ENCODE measurements around the gene SYS1.

SYS1 gene

DNA sequence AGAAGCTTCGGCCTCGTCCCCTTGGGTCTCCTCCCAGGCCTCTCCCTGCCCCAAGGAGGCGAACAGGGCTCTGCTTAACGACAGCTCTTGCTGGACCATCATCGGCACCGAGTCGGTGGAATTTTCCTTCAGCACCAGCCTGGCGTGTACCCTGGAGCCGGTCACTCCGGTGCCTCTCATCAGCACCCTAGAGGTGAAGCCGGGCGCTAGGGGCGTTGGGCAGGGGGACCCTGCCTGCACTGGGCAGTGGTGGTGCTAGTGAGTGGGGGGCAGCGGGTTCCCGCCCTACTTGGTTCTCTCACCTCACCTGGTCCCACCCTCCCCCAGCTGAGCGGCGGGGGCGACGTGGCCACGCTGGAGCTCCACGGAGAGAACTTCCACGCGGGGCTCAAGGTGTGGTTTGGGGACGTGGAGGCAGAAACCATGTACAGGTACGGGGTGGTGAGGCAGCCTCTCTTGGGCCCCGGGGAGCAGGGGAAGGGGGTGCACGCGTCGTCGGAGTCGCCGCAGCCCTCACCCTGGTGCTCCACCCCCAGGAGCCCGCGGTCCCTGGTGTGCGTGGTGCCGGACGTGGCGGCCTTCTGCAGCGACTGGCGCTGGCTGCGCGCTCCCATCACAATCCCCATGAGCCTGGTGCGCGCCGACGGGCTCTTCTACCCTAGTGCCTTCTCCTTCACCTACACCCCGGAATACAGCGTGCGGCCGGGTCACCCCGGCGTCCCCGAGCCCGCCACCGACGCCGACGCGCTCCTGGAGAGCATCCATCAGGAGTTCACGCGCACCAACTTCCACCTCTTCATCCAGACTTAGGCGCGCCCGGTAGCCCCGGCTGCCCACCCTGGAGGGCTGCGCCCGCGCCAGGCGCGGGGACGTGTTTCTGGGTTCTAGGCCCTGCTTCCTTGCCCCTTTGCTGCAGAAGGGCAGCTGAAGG lies 46.5 kb upstream of the SYS1 start:
- H3F3A ChIP-seq (ENCODE audit: insufficient read depth, low read length): no peaks in the 10 kb centered on the region
- H3K9me2 ChIP-seq (ENCODE audit: low read depth, low read length): no peaks in the 10 kb centered on the region
- no peak overlapping the region for H3K9ac ChIP-seq (ENCODE audit: low read length)
- no peak overlapping the region for H3K4me2 ChIP-seq (ENCODE audit: low read length)
- no peaks in the 10 kb centered on the region for H4K20me1 ChIP-seq (ENCODE audit: insufficient read depth, low read length)
- TF ChIP-seq, protein P1, sequence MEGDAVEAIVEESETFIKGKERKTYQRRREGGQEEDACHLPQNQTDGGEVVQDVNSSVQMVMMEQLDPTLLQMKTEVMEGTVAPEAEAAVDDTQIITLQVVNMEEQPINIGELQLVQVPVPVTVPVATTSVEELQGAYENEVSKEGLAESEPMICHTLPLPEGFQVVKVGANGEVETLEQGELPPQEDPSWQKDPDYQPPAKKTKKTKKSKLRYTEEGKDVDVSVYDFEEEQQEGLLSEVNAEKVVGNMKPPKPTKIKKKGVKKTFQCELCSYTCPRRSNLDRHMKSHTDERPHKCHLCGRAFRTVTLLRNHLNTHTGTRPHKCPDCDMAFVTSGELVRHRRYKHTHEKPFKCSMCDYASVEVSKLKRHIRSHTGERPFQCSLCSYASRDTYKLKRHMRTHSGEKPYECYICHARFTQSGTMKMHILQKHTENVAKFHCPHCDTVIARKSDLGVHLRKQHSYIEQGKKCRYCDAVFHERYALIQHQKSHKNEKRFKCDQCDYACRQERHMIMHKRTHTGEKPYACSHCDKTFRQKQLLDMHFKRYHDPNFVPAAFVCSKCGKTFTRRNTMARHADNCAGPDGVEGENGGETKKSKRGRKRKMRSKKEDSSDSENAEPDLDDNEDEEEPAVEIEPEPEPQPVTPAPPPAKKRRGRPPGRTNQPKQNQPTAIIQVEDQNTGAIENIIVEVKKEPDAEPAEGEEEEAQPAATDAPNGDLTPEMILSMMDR (IDR thresholded peaks at IDR 0.05; ENCODE audit: low read length): no peak
- TF ChIP-seq EZH2 (IDR thresholded peaks at IDR 0.05; ENCODE audit: borderline replicate concordance, low read length): no peak
- no peaks in the 10 kb centered on the region for H3K36me3 ChIP-seq (ENCODE audit: insufficient read depth, low read length)
- no peaks in the 10 kb centered on the region for H3K79me2 ChIP-seq (ENCODE audit: insufficient read depth, low read length)
- peaks cover 5% of the 10 kb centered on the region for H3K4me1 ChIP-seq (ENCODE audit: insufficient read depth, low read length, severe bottlenecking)
- H2AFZ ChIP-seq (ENCODE audit: low read length): no peak overlapping the region
- no peak overlapping the region for H3K27ac ChIP-seq (ENCODE audit: low read depth, low read length, poor library complexity, severe bottlenecking)
- no peaks in the 10 kb centered on the region for H3K27me3 ChIP-seq (ENCODE audit: insufficient read depth, low read length)
- H3K4me3 ChIP-seq (ENCODE audit: low read depth, low read length, poor library complexity, severe bottlenecking): no peak overlapping the region
- H3K9me3 ChIP-seq (ENCODE audit: low read length): no peaks in the 10 kb centered on the region

DNA sequence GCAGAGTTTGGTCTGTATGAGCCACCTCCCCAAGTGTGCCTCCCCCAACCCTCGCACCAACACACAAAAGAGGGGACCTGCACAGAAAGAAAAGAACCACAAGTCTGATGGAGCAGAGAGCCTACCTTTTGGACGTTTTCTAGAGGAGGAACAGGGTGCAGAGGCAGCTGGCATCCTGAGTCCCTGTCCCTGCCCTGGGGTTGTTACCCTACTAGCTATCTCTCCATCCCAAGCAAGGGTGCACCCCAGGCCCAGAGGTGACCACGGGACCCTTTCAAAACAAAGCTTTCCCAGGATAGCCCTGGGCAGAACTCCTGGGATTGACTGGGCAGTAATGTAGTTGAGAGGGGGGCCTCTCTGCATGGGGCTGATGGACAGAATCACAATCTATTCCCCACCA lies 45.1 kb upstream of the SYS1 start:
- H3K27me3 ChIP-seq (ENCODE audit: insufficient read depth, low read length): no peaks in the 10 kb centered on the region
- H3K27ac ChIP-seq (ENCODE audit: low read depth, low read length, poor library complexity, severe bottlenecking): no peak overlapping the region
- H3F3A ChIP-seq (ENCODE audit: insufficient read depth, low read length): no peaks in the 10 kb centered on the region
- H3K9me3 ChIP-seq (ENCODE audit: low read length): no peaks in the 10 kb centered on the region
- no peak overlapping the region for H2AFZ ChIP-seq (ENCODE audit: low read length)
- H3K36me3 ChIP-seq (ENCODE audit: insufficient read depth, low read length): no peaks in the 10 kb centered on the region
- H3K4me1 ChIP-seq (ENCODE audit: insufficient read depth, low read length, severe bottlenecking): peaks cover 5% of the 10 kb centered on the region
- no peaks in the 10 kb centered on the region for H4K20me1 ChIP-seq (ENCODE audit: insufficient read depth, low read length)
- H3K9me2 ChIP-seq (ENCODE audit: low read depth, low read length): no peaks in the 10 kb centered on the region
- no peak overlapping the region for H3K4me2 ChIP-seq (ENCODE audit: low read length)
- no peak overlapping the region for H3K4me3 ChIP-seq (ENCODE audit: low read depth, low read length, poor library complexity, severe bottlenecking)
- H3K9ac ChIP-seq (ENCODE audit: low read length): no peak overlapping the region
- TF ChIP-seq EZH2 (IDR thresholded peaks at IDR 0.05; ENCODE audit: borderline replicate concordance, low read length): no peak
- TF ChIP-seq, protein P1 (IDR thresholded peaks at IDR 0.05; ENCODE audit: low read length): no peak
- no peaks in the 10 kb centered on the region for H3K79me2 ChIP-seq (ENCODE audit: insufficient read depth, low read length)

DNA sequence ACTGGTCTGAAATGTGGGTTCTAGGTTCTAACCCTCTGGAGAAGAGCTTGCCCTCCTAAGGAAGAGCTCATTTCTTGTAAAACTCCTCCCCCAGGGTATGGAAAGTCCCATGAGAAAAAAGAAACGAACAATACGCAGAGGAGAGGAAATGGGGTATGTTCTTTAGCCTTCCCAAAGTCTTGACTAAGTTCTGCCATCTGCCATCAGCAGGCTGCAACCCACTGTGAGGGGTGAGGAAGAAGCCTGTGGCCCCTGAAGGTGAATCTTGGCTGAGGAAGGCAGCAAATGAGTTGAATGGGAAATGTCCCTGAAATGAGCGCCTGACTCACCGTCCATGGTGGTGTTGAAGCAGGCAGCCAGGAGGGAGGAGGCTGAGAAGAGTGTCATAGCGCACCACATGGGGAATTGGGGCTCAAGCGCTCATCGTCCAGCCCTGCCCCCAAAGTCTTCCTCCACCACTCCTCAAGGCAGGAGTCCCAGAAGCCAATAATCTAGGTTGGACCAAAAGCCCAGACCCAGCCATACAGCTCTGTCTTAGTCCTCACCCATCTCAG lies 44.5 kb upstream of the SYS1 start:
- no peak overlapping the region for H3K9ac ChIP-seq (ENCODE audit: low read length)

More for the DNA sequence above, 44.5 kb upstream of the SYS1 start:
- no peaks in the 10 kb centered on the region for H3K36me3 ChIP-seq (ENCODE audit: insufficient read depth, low read length)
- H3K9me2 ChIP-seq (ENCODE audit: low read depth, low read length): no peaks in the 10 kb centered on the region
- no peak overlapping the region for H3K27ac ChIP-seq (ENCODE audit: low read depth, low read length, poor library complexity, severe bottlenecking)
- H3K27me3 ChIP-seq (ENCODE audit: insufficient read depth, low read length): no peaks in the 10 kb centered on the region
- H3K4me2 ChIP-seq (ENCODE audit: low read length): no peak overlapping the region
- no peaks in the 10 kb centered on the region for H4K20me1 ChIP-seq (ENCODE audit: insufficient read depth, low read length)
- peaks cover 5% of the 10 kb centered on the region for H3K4me1 ChIP-seq (ENCODE audit: insufficient read depth, low read length, severe bottlenecking)
- no peak overlapping the region for H2AFZ ChIP-seq (ENCODE audit: low read length)
- no peaks in the 10 kb centered on the region for H3K79me2 ChIP-seq (ENCODE audit: insufficient read depth, low read length)
- H3K4me3 ChIP-seq (ENCODE audit: low read depth, low read length, poor library complexity, severe bottlenecking): no peak overlapping the region
- H3K9me3 ChIP-seq (ENCODE audit: low read length): no peaks in the 10 kb centered on the region
- no peaks in the 10 kb centered on the region for H3F3A ChIP-seq (ENCODE audit: insufficient read depth, low read length)
- TF ChIP-seq, protein P1 (IDR thresholded peaks at IDR 0.05; ENCODE audit: low read length): no peak
- no peak for TF ChIP-seq EZH2 (IDR thresholded peaks at IDR 0.05; ENCODE audit: borderline replicate concordance, low read length)

Measured in OCI-LY1 (cell line).